Karpas-422 (cell line): ENCODE results near the gene CNPPD1. TPM values are rescaled to one million over a fixed set of nuclear protein-coding genes. Genes with fewer than 3 reads are reported as not detected.

ENCODE experiments used
- total RNA-seq: library from RNA; depleted of rRNA; stranded (reverse); fragments of >200 nt; shearing (Covaris generic); gene quantifications from 2 replicates; pipeline ENCODE4 v1.2.3, GENCODE V29; 2014; ENCODE audit warnings: low replicate concordance; rRNA removed

Gene CNPPD1
- total RNA-seq, 1 experiment from 2014 or later, result 38.7 TPM

Other genes with a start within 250 kb of the CNPPD1 start
- gene CDK5R2, start 217.3 kb downstream of the CNPPD1 start, total RNA-seq, result 0.61 TPM in 1 of 2 replicates, not detected in the other
- not detected in 2 replicates for gene FEV, start 191.7 kb downstream of the CNPPD1 start, total RNA-seq
- gene CRYBA2, start 183.5 kb downstream of the CNPPD1 start, total RNA-seq, result not detected in 2 replicates
- 0.11 TPM in 1 of 2 replicates, not detected in the other for gene CFAP65, start 135.4 kb downstream of the CNPPD1 start, total RNA-seq
- not detected in 2 replicates for gene IHH, start 116.0 kb downstream of the CNPPD1 start, total RNA-seq
- 10.4 and 21.5 TPM in 2 replicates for gene NHEJ1, start 16.1 kb downstream of the CNPPD1 start, total RNA-seq
- 2.7 and 3.5 TPM in 2 replicates for gene SLC23A3, start 6.9 kb downstream of the CNPPD1 start, total RNA-seq
- gene RETREG2, start 1.4 kb upstream of the CNPPD1 start, total RNA-seq, result 61.1 and 93.8 TPM in 2 replicates
- gene ZFAND2B, start 29.9 kb upstream of the CNPPD1 start, total RNA-seq, result 28.0 and 37.6 TPM in 2 replicates
- 14.3 and 28.4 TPM in 2 replicates for gene ABCB6, start 42.0 kb upstream of the CNPPD1 start, total RNA-seq
- gene ATG9A, start 52.7 kb upstream of the CNPPD1 start, total RNA-seq, result 16.6 and 25.9 TPM in 2 replicates
- gene ANKZF1, start 52.9 kb upstream of the CNPPD1 start, total RNA-seq, result 159 and 230 TPM in 2 replicates
- 4.3 and 6.4 TPM in 2 replicates for gene GLB1L, start 68.5 kb upstream of the CNPPD1 start, total RNA-seq
- gene STK16, start 68.6 kb upstream of the CNPPD1 start, total RNA-seq, result 22.8 and 30.7 TPM in 2 replicates
- not detected in 2 replicates for gene TUBA4B, start 76.3 kb upstream of the CNPPD1 start, total RNA-seq
- 32.6 and 61.8 TPM in 2 replicates for gene TUBA4A, start 77.0 kb upstream of the CNPPD1 start, total RNA-seq
- 30.9 and 55.8 TPM in 2 replicates for gene DNAJB2, start 102.4 kb upstream of the CNPPD1 start, total RNA-seq
- gene PTPRN, start 132.5 kb upstream of the CNPPD1 start, total RNA-seq, result not detected in 2 replicates
- not detected in 2 replicates for gene RESP18, start 155.8 kb upstream of the CNPPD1 start, total RNA-seq
- gene DNPEP, start 211.0 kb upstream of the CNPPD1 start, total RNA-seq, result 74.6 and 77.9 TPM in 2 replicates
- not detected in 2 replicates for gene DES, start 241.5 kb upstream of the CNPPD1 start, total RNA-seq